Breast epithelium (tissue), 3 donors: ENCODE data around the gene TMEM54.

Experiments
- CTCF ChIP-seq, 3 donors: fragments of 450-650 bp; IDR thresholded peaks; one replicate each; pipeline ENCODE4 v1.5.1; 2016 to 2017; ENCODE audit warnings: antibody characterized with exemption in 3 of 3, mild to moderate bottlenecking in 3 of 3, moderate library complexity in 3 of 3
- POLR2A ChIP-seq: fragments of 450-650 bp; IDR thresholded peaks from one replicate; pipeline ENCODE4 v1.6.1; 2016; ENCODE audit warnings: antibody characterized with exemption, mild to moderate bottlenecking, moderate library complexity

- TF ChIP-seq POLR2A (no peak), CTCF (IDR thresholded peaks at IDR 0.05) (no peak)
Observed at GRCh38 chr1:32946413-32946812, 45.2 kb upstream of the TMEM54 start.
